Ascending aorta (tissue), 2 donors: Measurements from ENCODE around the gene MT1M. TPM values are rescaled to one million over a fixed set of nuclear protein-coding genes. Genes with fewer than 3 reads are reported as not detected.
"Not testable (repeated sequence)": the region's sequence is repeated elsewhere in the genome, so short reads cannot be mapped to it uniquely, and the experiment has no call there.

Experiments used
- DNase-seq, 2 donors: peaks; one replicate each; pipeline ENCODE4 v3.0.0-alpha.2; 2019; ENCODE audit warnings: low spot score in 2 of 2
- H3K27ac ChIP-seq, 2 donors: fragments of 200-600 bp; sonication (generic); one replicate each; pipeline ENCODE4 v1.5.1; 2016 to 2017; ENCODE audit warnings: mild to moderate bottlenecking in 1 of 2
- H3K27me3 ChIP-seq: fragments of 200-600 bp; sonication (generic); one replicate; pipeline ENCODE4 v1.5.1; 2017
- H3K36me3 ChIP-seq, 2 donors: fragments of 200-600 bp; sonication (generic); one replicate each; pipeline ENCODE4 v1.5.1; 2016
- H3K4me1 ChIP-seq, 2 donors: fragments of 200-600 bp; sonication (generic); one replicate each; pipeline ENCODE4 v1.5.1; 2016 to 2017; ENCODE audit warnings: mild to moderate bottlenecking in 1 of 2
- H3K4me3 ChIP-seq, 2 donors: fragments of 200-600 bp; sonication (generic); one replicate each; pipeline ENCODE4 v1.5.1; 2016 to 2017; ENCODE audit warnings: mild to moderate bottlenecking in 1 of 2
- H3K9me3 ChIP-seq, 2 donors: fragments of 200-600 bp; sonication (generic); one replicate each; pipeline ENCODE4 v1.5.1; 2016
- CTCF ChIP-seq, 3 experiments: fragments of 200-600 bp in 2 of 3; fragments of 450-650 bp in 1 of 3; sonication (generic) in 2 of 3; IDR thresholded peaks; one replicate each; pipeline ENCODE4 v1.5.1; 2016 to 2019; ENCODE audit warnings: antibody characterized with exemption in 3 of 3, mild to moderate bottlenecking in 1 of 3, moderate library complexity in 1 of 3
- intact Hi-C: fragments of 100-400 bp; cut with DNase I; formaldehyde crosslinking; loops from one replicate; pipeline ENCODE4 v1.15.1; 2023
- total RNA-seq: library from RNA; depleted of rRNA; stranded (reverse); fragments of >200 nt; gene quantifications from one replicate; pipeline ENCODE4 v1.1.0, GENCODE V29; 2016

MT1M gene
- total RNA-seq, 1 donor from 2014 or later = 105 TPM

GRCh38 chr16:56672761-56673536 is 40.5 kb downstream of the MT1M start:
- no peak overlapping the region for H3K4me3 ChIP-seq
- intact Hi-C loops = no loop called here
- H3K9me3 ChIP-seq = no peaks in the 10 kb centered on the region
- no peak for DNase-seq
- no peaks in the 10 kb centered on the region for H3K36me3 ChIP-seq
- H3K27me3 ChIP-seq = no peaks in the 10 kb centered on the region
- no peak overlapping the region for H3K27ac ChIP-seq
- no peak for TF ChIP-seq CTCF (IDR thresholded peaks at IDR 0.05)
- peaks cover 0 to 8% of the 10 kb centered on the region in 2 donors for H3K4me1 ChIP-seq

GRCh38 chr16:56673921-56674320 is 41.5 kb downstream of the MT1M start:
- TF ChIP-seq CTCF (IDR thresholded peaks at IDR 0.05) = peak; percentile 46 to 71 (median 62)
- no peaks in the 10 kb centered on the region for H3K36me3 ChIP-seq
- H3K27me3 ChIP-seq = no peaks in the 10 kb centered on the region
- no peaks in the 10 kb centered on the region for H3K9me3 ChIP-seq
- H3K4me1 ChIP-seq = peaks cover 0 to 7% of the 10 kb centered on the region in 2 donors
- H3K27ac ChIP-seq = no peak overlapping the region
- H3K4me3 ChIP-seq = no peak overlapping the region
- intact Hi-C loops = loop anchor here (1.0 kb wide), 2 partner anchors 28 to 115 kb away; no protein-coding TSS in a partner anchor
- DNase-seq = peak in 1 of 2 donors; percentile 75

GRCh38 chr16:56674570-56674969 is 42.1 kb downstream of the MT1M start:
- H3K27ac ChIP-seq, H3K27me3 ChIP-seq, H3K36me3 ChIP-seq, H3K4me1 ChIP-seq, DNase-seq, H3K4me3 ChIP-seq, H3K9me3 ChIP-seq: not testable (repeated sequence)
- intact Hi-C loops = loop anchor here (1.0 kb wide), 2 partner anchors 28 to 115 kb away; no protein-coding TSS in a partner anchor

GRCh38 chr16:56675685-56676210 is 43.3 kb downstream of the MT1M start:
- no peaks in the 10 kb centered on the region for H3K36me3 ChIP-seq
- DNase-seq = no peak
- peaks cover 0 to 4% of the 10 kb centered on the region in 2 donors for H3K4me1 ChIP-seq
- no peak for TF ChIP-seq CTCF (IDR thresholded peaks at IDR 0.05)
- no peaks in the 10 kb centered on the region for H3K9me3 ChIP-seq
- H3K27me3 ChIP-seq = no peaks in the 10 kb centered on the region
- intact Hi-C loops = no loop called here
- H3K4me3 ChIP-seq = peak overlapping the region in 1 of 2 donors; percentile 18
- H3K27ac ChIP-seq = no peak overlapping the region

GRCh38 chr16:56677474-56677873 is 45.0 kb downstream of the MT1M start:
- H3K4me3 ChIP-seq = no peak overlapping the region
- no peak overlapping the region for H3K27ac ChIP-seq
- H3K27me3 ChIP-seq = no peaks in the 10 kb centered on the region
- no peaks in the 10 kb centered on the region for H3K36me3 ChIP-seq
- no peak for DNase-seq
- intact Hi-C loops = no loop called here
- H3K9me3 ChIP-seq = no peaks in the 10 kb centered on the region
- H3K4me1 ChIP-seq = peaks cover 0 to 11% of the 10 kb centered on the region in 2 donors
- no peak for TF ChIP-seq CTCF (IDR thresholded peaks at IDR 0.05)

GRCh38 chr16:56679078-56679730 is 46.7 kb downstream of the MT1M start:
- no peak for TF ChIP-seq CTCF (IDR thresholded peaks at IDR 0.05)
- Histone ChIP-seq H3K4me3 (no peak overlapping the region), H3K27ac (no peak overlapping the region), H3K27me3 (no peaks in the 10 kb centered on the region), H3K36me3 (peaks cover 0 to 6% of the 10 kb centered on the region in 2 donors), H3K4me1 (peaks cover 0 to 17% of the 10 kb centered on the region in 2 donors), H3K9me3 (no peaks in the 10 kb centered on the region)
- intact Hi-C loops = no loop called here
- no peak for DNase-seq
